AG09319 (cell line): ENCODE data around the gene ENTREP3.
"Not testable (repeated sequence)": the region's sequence is repeated elsewhere in the genome, so short reads cannot be mapped to it uniquely, and the experiment has no call there.

Source experiments
- DNase-seq: peaks from one replicate; pipeline ENCODE4 v3.0.0-alpha.2; 2010; ENCODE audit warnings: low read depth; ENCODE audit errors: extremely low read depth
- CTCF ChIP-seq: IDR thresholded peaks from 2 replicates; pipeline ENCODE4 v1.5.1; 2011; ENCODE audit warnings: low read depth, mild to moderate bottlenecking, inconsistent platforms, low read length, moderate library complexity

Gene ENTREP3

GRCh38 chr1:155218854-155219591 is 36.3 kb downstream of the ENTREP3 start:
- no peak for TF ChIP-seq CTCF
- no peak for DNase-seq

- not testable (repeated sequence) for DNase-seq
These were observed 40.6 kb downstream of the ENTREP3 start for GRCh38 chr1:155214702-155215101.

GRCh38 chr1:155212051-155212440 is 43.2 kb downstream of the ENTREP3 start:
- not testable (repeated sequence) for DNase-seq

GRCh38 chr1:155211381-155212050 is 43.8 kb downstream of the ENTREP3 start:
- DNase-seq = not testable (repeated sequence)

- no peak for DNase-seq
- no peak for TF ChIP-seq CTCF
These were observed 44.8 kb downstream of the ENTREP3 start for GRCh38 chr1:155210314-155211104.

GRCh38 chr1:155209312-155209721 is 46.0 kb downstream of the ENTREP3 start:
- TF ChIP-seq CTCF = no peak
- no peak for DNase-seq

GRCh38 chr1:155208541-155209311 is 46.6 kb downstream of the ENTREP3 start, which contains the start of gene MTX1:
TSS of gene MTX1 (plus strand) at chr1:155208695. CDS start at chr1:155208805, 110 bp downstream.
- DNase-seq = peak; percentile 76
- TF ChIP-seq CTCF = no peak

- no peak for DNase-seq
- TF ChIP-seq CTCF = no peak
These were observed 47.3 kb downstream of the ENTREP3 start, which contains the start of gene THBS3 for GRCh38 chr1:155207806-155208540. TSS of gene THBS3 (minus strand) at chr1:155207897. CDS start at chr1:155207876, 21 bp downstream.
